NOMO-1 (cell line): Measurements from ENCODE around the gene MRGPRE.
"Not testable (repeated sequence)": the region's sequence is repeated elsewhere in the genome, so short reads cannot be mapped to it uniquely, and the experiment has no call there.

Source experiments
- DNase-seq, 2 experiments: peaks; one replicate each; lab custom pipeline; 2025; ENCODE audit not compliant: unreplicated experiment in 2 of 2; lab: John Stamatoyannopoulos, UW

Gene MRGPRE, protein sequence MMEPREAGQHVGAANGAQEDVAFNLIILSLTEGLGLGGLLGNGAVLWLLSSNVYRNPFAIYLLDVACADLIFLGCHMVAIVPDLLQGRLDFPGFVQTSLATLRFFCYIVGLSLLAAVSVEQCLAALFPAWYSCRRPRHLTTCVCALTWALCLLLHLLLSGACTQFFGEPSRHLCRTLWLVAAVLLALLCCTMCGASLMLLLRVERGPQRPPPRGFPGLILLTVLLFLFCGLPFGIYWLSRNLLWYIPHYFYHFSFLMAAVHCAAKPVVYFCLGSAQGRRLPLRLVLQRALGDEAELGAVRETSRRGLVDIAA

DNA sequence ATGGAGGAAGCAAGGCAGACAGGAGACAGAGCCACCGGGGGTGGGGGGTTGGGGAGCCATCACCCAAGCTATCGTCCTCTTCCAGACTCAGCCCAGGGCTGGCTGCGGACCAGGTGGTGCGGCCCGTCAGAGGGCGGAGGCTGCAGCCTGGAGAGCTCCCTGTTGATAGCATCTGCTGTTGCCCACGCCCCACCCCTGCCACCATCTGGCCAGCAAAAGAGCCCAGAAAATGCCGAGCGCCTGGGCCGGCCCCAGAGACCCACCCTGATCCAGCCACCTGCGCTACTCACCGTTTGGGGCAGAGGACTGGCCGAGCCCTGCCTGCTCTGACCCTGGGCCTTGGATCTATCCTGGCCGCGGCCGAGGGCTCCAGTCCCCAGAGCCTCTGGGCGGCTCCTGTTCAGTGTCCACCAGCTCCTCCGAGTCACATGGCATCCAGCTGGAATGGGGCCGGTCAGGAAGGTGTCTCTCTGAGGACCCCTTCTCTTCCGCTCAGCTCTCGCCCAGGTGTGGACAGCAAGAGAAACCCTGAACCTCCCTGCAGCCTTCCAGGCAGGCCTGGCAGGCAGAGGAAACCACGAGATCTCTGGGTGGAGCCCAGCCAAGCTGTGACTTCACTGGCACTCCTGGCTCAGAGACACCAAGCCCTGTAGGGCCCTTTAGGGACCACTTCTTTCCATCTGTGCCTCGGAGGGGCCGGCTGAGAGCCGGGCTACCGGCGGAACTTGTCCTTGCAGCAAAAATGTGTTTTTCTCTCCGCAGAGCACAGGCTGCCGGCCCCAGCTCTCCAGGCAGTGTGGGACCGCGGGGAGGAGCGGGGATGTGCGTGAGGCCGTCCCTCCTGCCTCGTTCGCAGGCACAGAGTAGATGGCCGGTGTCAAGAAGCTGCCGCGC, at the start of gene MRGPRE:
MRGPRE (minus strand) TSS at position 567 of the 894 bp plus-strand sequence. CDS start 3,618 bp downstream, outside the sequence.
- DNase-seq, result no peak

DNA sequence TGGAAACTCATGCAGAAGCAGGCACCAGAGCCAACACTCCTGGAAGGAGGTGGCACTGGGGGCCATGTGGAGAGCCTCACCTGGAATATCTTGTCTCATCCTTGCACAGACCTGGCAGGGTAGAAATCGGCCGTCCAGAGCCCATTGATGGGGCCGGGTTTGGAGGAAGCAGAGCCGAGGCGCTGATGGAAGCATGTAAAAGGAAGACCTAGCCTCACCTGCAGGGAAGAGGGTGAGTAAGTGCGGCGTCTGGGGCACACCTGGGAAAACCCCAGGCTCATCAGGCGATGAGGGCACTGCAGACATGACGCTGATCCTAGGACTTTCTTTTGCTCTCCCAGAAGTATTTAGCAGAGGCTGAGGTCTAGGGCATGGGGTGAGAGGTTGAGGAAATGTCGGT, 48.9 kb upstream of the MRGPRE start:
- DNase-seq, result not testable (repeated sequence)

DNA sequence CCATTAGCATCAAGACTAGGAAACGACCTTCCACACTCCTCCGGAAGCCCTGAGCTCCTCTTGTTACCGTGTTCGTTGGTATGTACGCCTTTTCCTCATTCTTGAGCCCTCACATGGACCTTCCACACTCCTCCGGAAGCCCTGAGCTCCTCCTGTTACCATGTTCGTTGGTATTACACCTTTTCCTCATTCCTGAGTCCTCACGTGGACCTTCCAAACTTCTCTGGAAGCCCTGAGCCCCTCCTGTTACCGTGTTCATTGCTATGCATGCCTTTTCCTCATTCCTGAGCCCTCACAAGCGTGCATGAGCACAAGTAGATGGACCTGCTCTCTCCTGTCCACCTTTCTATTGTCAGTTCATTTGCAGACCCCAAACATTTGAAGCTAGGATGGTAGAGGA, 48.4 kb upstream of the MRGPRE start:
- DNase-seq, result not testable (repeated sequence)

DNA sequence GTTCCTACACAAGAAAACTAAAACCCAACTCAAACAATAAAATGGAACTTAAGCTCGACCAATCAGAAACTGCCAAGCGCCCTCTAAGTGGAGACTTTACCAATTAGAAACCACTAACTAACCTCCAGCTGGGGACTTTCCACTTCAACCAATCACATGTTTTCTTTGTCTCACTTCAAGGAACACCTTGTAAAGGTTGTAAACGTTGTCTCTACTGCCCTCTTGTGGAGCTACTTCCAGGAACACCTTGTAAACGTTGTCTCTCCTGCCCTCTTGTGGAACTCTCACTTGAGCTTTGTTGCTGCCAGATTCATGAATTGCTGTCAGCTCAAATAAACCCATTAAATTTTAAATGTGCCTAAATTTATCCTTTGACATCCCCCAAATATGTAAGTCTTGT, 46.7 kb upstream of the MRGPRE start:
- DNase-seq, result not testable (repeated sequence)

DNA sequence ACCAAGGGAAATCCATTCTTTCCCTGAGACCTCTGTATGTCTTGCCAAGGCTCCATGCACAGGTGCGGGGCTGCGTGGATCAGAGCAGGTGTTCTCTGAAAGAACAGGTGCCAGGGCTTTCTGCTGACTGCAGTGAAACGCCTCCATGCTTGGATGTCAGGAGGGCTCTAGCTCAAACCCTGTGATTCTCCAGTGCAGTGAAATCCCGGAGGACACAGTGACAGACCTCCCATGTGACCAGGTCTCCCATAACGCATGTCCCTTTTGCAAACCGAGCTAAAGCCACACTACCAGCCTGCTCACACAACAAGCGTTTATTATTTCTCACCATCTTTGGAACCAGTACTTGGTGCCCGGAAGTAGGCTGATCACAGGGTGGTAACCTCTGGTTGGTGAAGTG, 41.4 kb upstream of the MRGPRE start:
- not testable (repeated sequence) for DNase-seq

DNA sequence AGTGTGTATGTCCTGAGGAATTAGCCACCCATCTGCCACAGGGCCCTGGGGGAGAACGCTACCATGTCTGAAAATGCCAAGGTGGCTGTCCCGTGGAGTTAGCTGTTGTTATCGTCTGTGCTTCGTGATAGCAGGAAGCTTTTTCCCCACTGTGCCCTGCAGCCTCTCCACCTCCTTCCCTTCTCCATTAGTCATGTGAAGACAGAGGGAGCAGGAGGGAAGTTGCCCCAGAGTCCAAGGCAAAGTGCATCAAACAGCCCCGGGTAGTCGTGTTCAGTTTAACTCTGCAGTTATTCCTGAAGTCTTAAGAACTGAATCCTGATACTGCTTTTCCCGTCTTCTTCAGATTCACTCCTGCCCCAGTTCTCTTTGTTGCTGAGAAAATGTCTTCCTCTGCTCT, 30.3 kb upstream of the MRGPRE start:
- DNase-seq, result not testable (repeated sequence)

DNA sequence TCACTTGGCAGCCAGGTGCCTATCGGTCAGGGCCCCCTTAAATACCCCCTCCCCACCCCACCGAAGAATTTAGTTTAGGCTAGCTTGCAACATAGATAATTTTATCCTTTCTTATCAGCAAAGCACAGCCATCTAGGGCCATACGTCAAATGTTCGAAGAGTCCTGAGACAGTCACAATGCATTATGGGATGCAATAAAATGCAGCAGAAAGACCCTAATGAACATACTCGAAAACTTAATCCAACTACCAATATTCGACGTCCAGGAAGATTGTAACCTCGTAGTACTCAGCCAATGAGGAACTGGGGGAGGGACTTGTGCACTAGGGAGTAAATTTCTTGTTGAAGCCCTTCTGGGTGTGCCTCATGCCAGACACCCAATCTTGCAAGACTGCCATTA, 29.6 kb upstream of the MRGPRE start:
- not testable (repeated sequence) for DNase-seq

DNA sequence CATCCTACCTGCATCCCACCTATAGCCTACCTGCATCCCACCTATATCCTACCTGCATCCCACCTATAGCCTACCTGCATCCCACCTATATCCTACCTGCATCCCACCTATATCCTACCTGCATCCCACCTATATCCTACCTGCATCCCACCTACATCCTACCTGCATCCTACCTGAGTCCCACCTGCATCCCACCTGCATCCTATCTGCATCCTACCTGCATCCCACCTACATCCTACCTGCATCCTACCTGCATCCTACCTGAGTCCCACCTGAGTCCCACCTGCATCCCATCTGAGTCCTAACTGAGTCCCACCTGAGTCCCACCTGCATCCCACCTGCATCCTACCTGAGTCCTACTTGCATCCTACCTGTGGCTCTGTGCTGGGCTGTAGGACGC, 25.3 kb upstream of the MRGPRE start:
- DNase-seq, result not testable (repeated sequence)

DNA sequence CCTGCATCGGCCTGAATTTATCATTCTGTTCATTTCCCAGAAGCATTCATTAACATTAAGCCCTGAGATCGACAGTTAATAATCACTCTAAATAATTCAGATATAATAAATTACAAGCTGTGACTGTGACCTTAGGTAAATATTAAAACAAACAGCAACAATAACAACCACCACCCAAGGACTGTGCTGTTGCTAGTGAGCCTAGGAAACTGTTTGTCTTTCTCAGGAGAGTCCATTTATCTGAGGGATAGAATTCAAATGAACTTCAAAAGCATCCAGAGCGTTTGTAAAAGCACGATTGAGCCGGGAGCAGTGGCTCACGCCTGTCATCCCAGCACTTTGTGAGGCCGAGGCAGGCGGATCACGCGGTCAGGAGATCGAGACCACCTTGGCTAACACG, 23.0 kb upstream of the MRGPRE start:
- not testable (repeated sequence) for DNase-seq

DNA sequence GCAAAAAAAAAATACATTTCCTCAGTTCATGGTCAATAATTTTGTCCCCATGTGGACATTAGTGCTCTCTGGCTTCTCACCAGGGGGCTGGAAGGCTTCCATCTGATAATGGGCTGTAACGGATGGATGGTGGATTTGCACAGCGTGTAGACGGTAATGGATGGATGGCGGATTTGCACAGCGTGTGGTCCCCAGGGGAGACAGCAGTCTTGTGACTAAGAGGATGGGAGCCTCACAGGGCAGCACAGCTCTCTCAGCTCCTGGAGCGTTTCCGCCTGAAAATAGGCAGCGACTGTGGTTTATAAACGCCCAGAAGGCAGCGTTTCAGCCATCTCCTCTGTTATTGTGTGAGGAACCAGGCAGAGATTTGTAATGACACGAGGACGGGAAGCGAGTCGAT, 22.6 kb upstream of the MRGPRE start:
- not testable (repeated sequence) for DNase-seq

DNA sequence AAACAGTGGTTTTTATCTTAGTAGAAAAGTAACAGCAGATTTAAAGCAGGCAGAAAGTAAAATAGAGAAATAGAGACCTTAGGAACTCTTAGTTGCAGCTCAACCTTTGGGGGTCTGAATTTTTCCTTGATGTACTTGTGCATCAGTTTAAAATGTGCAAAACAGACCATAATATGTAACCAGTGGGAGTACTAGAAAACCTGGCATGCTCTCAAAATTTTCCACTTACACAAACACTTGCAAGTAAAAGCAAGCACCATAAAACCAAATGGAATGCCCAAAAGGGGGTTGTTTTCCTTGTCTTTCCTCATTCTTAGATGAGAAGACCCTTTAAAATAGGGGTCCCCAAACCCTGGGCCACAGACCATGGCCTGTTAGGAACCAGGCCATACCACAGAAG, 12.9 kb upstream of the MRGPRE start:
- DNase-seq, result no peak

DNA sequence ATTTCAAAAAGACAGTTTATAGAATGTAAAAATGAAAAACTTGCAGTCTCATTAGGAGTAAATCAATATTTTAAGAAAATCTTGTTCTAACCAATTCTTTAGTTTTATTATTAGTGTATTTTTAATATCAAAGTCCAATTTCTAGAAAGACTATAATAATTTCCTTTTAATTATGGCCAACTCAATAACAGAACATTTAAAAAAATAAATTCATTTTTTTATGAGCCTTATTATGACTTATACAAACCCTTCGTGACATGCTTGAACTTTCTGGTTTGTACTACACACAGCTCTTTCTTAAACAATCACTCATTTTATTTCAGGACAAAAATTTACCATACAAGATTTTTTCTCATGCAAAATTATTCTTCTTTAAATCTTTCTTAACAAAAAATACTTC, 11.7 kb upstream of the MRGPRE start:
- no peak for DNase-seq

DNA sequence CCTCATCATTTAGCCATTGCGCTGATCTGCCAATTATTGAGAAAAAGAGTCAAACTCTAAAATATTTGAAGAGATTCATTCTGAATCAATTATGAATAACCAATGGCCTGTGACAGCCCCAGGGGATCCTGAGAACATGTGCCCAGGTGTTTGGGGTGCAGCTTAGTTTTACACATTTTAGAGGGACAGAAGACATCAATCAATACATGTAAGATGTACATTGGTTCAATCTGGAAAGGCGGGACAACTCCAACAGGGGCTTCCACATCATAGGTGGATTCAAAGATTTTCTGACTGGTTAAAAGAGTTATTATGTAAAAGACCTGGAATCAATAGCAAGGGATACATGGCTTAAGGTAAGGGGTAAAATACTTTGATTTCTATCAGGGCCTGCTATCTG, 4.9 kb upstream of the MRGPRE start:
- DNase-seq, result no peak

DNA sequence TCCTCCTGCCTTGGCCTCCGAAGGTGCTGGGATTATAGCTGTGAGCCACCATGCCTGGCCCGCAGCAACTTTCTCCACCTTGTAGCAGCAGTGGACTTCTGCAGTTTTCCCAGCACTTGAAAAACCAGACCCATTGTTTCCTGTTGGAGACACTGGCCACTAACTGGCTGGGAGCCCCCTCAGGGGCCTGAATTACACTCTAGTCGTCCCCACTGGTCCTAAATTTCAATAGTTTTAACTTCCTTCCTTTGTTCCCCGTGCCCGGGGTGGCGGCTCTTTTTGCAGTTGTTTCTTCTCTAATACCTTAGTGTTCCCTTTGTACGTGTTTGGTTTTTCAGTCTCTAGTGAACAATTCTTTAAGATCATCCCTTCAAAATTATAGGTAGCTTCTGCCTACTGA, 2.6 kb upstream of the MRGPRE start:
- DNase-seq, result no peak

DNA sequence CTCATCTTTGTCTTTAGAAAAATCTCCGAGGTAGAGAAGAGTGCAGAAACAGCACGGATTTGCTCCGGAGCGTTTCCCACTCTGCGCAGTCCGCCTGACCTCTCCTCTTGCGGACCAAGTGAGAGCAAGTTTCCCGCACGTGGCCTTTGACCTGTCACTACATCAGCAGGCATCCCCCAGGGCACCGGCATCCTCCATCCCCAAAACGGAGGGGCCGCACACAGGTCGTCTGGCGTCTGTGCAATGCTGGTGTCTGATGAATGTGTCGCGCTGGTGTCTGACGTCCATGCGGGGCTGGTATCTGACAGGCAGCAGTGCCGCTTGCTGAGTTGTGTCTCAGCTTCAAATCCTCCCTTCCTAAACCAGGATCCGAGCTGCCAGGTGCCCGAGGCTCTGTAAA, 739 bp upstream of the MRGPRE start:
- no peak for DNase-seq

DNA sequence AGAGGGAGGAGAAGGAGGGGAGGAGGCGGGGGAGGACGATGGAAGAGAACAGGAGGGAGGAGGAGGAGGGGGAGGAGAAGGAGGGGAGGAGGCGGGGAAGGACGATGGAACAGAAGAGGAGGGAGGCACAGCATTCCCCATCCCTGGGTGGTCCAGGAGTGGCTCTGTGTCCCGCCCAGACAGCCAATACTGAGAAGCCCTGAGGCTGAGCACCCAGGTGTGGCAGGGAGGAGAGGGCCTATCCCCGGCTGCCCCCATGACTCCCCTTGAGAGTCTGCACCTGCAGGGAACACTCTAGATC, 717 bp downstream of the MRGPRE start:
- DNase-seq, result no peak

DNA sequence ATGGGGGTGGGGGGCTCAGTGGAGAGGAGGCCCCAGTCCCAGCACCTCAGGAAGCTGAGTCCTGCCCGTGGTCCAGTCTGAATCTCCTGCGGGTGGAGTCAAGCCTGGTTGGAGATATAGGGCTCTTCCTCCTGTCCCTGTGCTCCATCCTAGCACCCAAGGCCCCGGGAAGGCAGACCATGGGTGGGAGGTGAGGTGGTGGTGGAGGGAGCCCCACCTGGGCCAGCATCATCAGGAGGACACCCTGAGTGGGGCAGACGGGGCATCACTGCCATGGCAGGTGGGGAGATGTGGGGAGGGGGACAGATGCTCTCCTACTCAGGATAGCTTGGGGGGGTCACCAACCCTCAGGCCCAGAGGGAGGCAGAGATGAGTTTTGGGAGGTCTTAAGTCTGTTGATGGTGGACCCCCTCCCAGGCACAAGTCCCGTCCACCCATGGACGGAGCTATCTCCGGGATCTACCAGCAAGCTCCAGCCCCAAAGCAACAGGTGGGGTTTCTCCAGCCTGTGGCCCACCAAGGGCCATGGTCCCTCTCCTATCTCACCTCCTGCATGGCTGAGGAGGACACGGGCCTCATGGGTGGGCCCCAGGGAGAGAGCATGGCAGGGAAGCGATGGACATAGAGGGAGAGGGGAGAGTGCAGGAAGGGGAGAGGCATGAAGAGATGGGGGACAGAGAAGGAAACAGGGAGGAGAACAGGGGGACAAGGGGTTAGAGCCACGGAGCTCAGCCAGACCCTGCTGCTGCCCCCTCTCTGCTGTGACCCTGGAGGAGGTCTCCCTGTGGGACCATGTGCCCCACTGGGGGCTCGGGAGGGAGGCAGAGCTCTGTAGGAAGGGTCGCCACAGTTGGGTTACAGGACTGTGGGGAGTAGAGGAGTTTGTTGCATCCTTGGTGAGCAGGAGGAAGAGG, 1.3 kb downstream of the MRGPRE start:
- no peak for DNase-seq

DNA sequence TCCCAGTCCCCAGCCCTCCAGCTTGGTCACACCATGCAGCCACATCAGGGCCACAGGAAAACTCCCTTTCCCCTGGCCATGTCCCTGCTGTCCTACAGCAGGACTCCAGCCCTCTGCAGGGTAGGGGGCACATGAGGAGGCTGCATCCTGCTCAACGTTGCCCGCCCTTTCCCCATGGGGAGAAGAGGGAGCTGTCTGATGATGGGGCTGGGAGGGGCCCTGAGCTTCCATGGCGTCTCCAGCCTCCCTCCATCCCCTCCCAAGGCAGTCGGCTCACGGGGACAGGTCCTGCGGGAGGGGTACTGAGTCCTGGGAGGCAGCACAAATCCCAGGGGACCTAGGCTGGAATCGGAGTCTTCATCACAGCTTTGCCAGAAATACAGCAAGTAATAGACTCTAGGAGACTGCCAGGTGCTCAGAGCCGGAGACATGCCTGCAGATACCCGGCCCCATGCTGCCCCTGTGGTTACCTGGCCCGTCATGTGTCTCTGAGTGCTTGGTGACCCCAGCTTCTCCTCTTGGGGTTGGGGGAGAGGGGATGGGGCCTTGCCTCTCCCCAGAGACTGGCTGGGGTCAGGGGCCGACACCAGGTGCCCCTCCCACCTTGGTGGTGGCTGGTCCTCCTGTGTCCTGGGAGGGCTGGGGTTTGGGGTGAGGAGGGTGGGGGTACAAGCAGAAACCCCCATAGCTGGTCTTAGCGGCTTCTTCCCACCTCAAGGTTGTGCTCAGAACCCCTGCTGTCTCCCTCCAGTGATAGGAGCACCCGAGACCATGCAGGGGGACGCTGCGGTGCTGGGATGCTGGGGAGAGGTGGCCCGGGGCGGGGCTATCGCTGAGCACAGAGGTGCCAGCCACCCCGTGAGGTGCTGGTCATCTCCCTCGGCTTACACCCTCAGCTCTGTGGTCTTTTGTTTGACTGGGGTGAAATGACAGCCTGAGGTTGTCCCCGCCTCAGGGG, 2.3 kb downstream of the MRGPRE start:
- no peak for DNase-seq

DNA sequence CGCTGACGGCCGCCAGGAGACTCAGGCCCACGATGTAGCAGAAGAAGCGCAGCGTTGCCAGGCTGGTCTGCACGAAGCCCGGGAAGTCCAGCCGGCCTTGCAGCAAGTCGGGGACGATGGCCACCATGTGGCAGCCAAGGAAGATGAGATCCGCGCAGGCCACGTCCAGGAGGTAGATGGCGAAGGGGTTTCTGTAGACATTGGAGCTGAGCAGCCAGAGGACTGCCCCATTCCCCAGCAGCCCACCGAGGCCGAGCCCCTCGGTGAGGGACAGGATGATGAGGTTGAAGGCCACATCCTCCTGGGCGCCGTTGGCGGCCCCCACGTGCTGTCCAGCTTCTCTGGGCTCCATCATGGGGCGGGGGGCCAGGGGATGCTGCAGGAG, 3.8 kb downstream of the MRGPRE start:
- no peak for DNase-seq
